HepG2 (cell line): ENCODE measurements around the gene SPIRE1. TPM values are rescaled to one million over a fixed set of nuclear protein-coding genes. Genes with fewer than 3 reads are reported as not detected.

Experiments used
- ARID4A ChIP-seq: sonication (generic); formaldehyde crosslinking; IDR thresholded peaks from 2 replicates; pipeline ENCODE4 v1.5.0; 2020; ENCODE audit warnings: mild to moderate bottlenecking, missing genetic modification reagents, borderline replicate concordance
- FOXA1 ChIP-seq, 2 experiments: fragments of 450-650 bp in 1 of 2; sonication (generic) in 1 of 2; formaldehyde crosslinking in 1 of 2; IDR thresholded peaks; 2 replicates each; pipeline versions ENCODE4 v1.4.0 to v1.6.1; 2016 to 2020; ENCODE audit warnings: missing genetic modification reagents in 1 of 2
- HOXA7 ChIP-seq: sonication (generic); formaldehyde crosslinking; IDR thresholded peaks from 2 replicates; pipeline ENCODE4 v1.8.1; 2022; ENCODE audit warnings: mild to moderate bottlenecking, missing genetic modification reagents, moderate library complexity
- KMT2A ChIP-seq: sonication (generic); formaldehyde crosslinking; IDR thresholded peaks from 2 replicates; pipeline ENCODE4 v1.4.0; 2020; ENCODE audit warnings: missing genetic modification reagents
- PHF5A ChIP-seq: IDR thresholded peaks from one replicate; pipeline ENCODE4 v1.6.1; 2018; ENCODE audit warnings: low read depth, missing genetic modification reagents; ENCODE audit not compliant: unreplicated experiment
- POGK ChIP-seq: sonication (generic); formaldehyde crosslinking; conservative IDR thresholded peaks from 2 replicates; pipeline ENCODE4 v1.8.0; 2022; ENCODE audit warnings: mild to moderate bottlenecking, moderate library complexity, missing genetic modification reagents
- ZBTB38 ChIP-seq: sonication (generic); formaldehyde crosslinking; IDR thresholded peaks from 2 replicates; pipeline ENCODE4 v1.5.1; 2020; ENCODE audit warnings: mild to moderate bottlenecking, missing genetic modification reagents
- ZBTB42 ChIP-seq: sonication (generic); formaldehyde crosslinking; IDR thresholded peaks from 2 replicates; pipeline ENCODE4 v1.5.0; 2020; ENCODE audit warnings: mild to moderate bottlenecking, missing genetic modification reagents
- ZNF180 ChIP-seq: sonication (generic); formaldehyde crosslinking; IDR thresholded peaks from 2 replicates; pipeline ENCODE4 v1.4.0; 2020; ENCODE audit warnings: low read depth, missing genetic modification reagents, borderline replicate concordance
- ZNF264 ChIP-seq: sonication (generic); formaldehyde crosslinking; IDR thresholded peaks from 2 replicates; pipeline ENCODE4 v1.4.0; 2020; ENCODE audit warnings: missing genetic modification reagents
- ZNF292 ChIP-seq: sonication (generic); formaldehyde crosslinking; IDR thresholded peaks from 2 replicates; pipeline ENCODE4 v1.8.1; 2022; ENCODE audit warnings: mild to moderate bottlenecking, low read depth, missing genetic modification reagents, borderline replicate concordance
- ZNF484 ChIP-seq: sonication (generic); formaldehyde crosslinking; IDR thresholded peaks from 2 replicates; pipeline ENCODE4 v1.5.1; 2020; ENCODE audit warnings: mild to moderate bottlenecking, low read depth, missing genetic modification reagents, borderline replicate concordance
- ZNF558 ChIP-seq: sonication (generic); formaldehyde crosslinking; IDR thresholded peaks from 2 replicates; pipeline ENCODE4 v1.9.0; 2022; ENCODE audit warnings: mild to moderate bottlenecking, missing genetic modification reagents, borderline replicate concordance
- ZNF609 ChIP-seq: sonication (generic); formaldehyde crosslinking; IDR thresholded peaks from 2 replicates; pipeline ENCODE4 v1.4.0; 2020; ENCODE audit warnings: mild to moderate bottlenecking, missing genetic modification reagents, borderline replicate concordance
- ZNF713 ChIP-seq: sonication (generic); formaldehyde crosslinking; IDR thresholded peaks from 2 replicates; pipeline ENCODE4 v1.4.0; 2020; ENCODE audit warnings: mild to moderate bottlenecking, missing genetic modification reagents
- ZNF740 ChIP-seq: sonication (generic); formaldehyde crosslinking; IDR thresholded peaks from 2 replicates; pipeline ENCODE4 v1.4.0; 2020; ENCODE audit warnings: missing genetic modification reagents
- polyA plus RNA-seq, 8 experiments: library from polyadenylated mRNA; depleted of rRNA in 3 of 8; stranded (reverse) in 7 of 8; unstranded in 1 of 8; fragments of >200 nt; fragmentation: Illumina TruSeq in 4 of 8; extraction: Trizol in 4 of 8; gene quantifications; 2 replicates each; pipeline versions ENCODE4 v1.2.1 to v1.2.3, GENCODE V29; 2011 to 2016; ENCODE audit warnings: low read depth in 4 of 8, missing spikeins in 1 of 8, mixed read lengths in 1 of 8; ENCODE audit not compliant: insufficient read depth in 1 of 8
- total RNA-seq, 5 experiments: library from RNA; depleted of rRNA; stranded (reverse); fragments of >200 nt; fragmentation: Illumina TruSeq; extraction: Trizol; gene quantifications; 2 replicates each; pipeline ENCODE4 v1.2.3, GENCODE V29; 2016; ENCODE audit warnings: low read depth in 1 of 5

SPIRE1 gene
- total and polyA plus RNA-seq, 2 of the 13 experiments (the other 11 are each of a cell fraction or from before 2014, with no cell fraction given), result 9.9 to 21.3 TPM

- TF ChIP-seq POGK (CRISPR knock-in tag), result no peak
- TF ChIP-seq HOXA7 (CRISPR knock-in tag), result no peak
- TF ChIP-seq ZNF609 (CRISPR knock-in tag), result peak; percentile 5; the same call in 1 of the 2 replicates
- no peak for TF ChIP-seq PHF5A
- no peak for TF ChIP-seq ZNF292 (CRISPR knock-in tag)
- TF ChIP-seq ARID4A (CRISPR knock-in tag), result no peak; the same call in 1 of the 2 replicates
- TF ChIP-seq ZNF264 (CRISPR knock-in tag), result no peak
- no peak for TF ChIP-seq ZNF740 (CRISPR knock-in tag)
- TF ChIP-seq KMT2A (CRISPR knock-in tag), result no peak
- TF ChIP-seq FOXA1 (IDR thresholded peaks at IDR 0.05), result no peak
- TF ChIP-seq FOXA1 (CRISPR knock-in tag; IDR thresholded peaks at IDR 0.05), result no peak
- TF ChIP-seq ZNF484 (CRISPR knock-in tag), result no peak
- TF ChIP-seq ZNF558, result 0 out of 2 replicates have a peak, but pooled peaks have one; percentile 3
- TF ChIP-seq ZBTB42 (CRISPR knock-in tag), result no peak
- TF ChIP-seq ZBTB38 (CRISPR knock-in tag), result 0 out of 2 replicates have a peak, but pooled peaks have one; percentile 3
- TF ChIP-seq ZNF180 (CRISPR knock-in tag), result no peak
- 0 out of 2 replicates have a peak, but pooled peaks have one; percentile 3 for TF ChIP-seq ZNF713 (CRISPR knock-in tag)
Measured at GRCh38 chr18:12703096-12703567, 45.2 kb upstream of the SPIRE1 start (continued).
